Breast epithelium (tissue), 4 donors: Measurements from ENCODE around the gene ETS1. TPM values are rescaled to one million over a fixed set of nuclear protein-coding genes. Genes with fewer than 3 reads are reported as not detected.

Experiments
- DNase-seq, 2 donors: peaks; one replicate each; pipeline ENCODE4 v3.0.0-alpha.2; 2019; ENCODE audit warnings: low spot score in 2 of 2
- H3K27ac ChIP-seq, 2 donors: fragments of 200-600 bp; sonication (generic) in 1 of 2; one replicate each; pipeline ENCODE4 v1.5.1; 2016 to 2019; ENCODE audit warnings: mild to moderate bottlenecking in 1 of 2
- H3K27me3 ChIP-seq, 2 donors: fragments of 200-600 bp; sonication (generic) in 1 of 2; one replicate each; pipeline versions ENCODE4 v1.5.1 to v1.6.0; 2017 to 2019; ENCODE audit warnings: control low read depth in 1 of 2, mild to moderate bottlenecking in 1 of 2
- H3K36me3 ChIP-seq: fragments of 200-600 bp; one replicate; pipeline ENCODE4 v1.5.1; 2019
- H3K4me1 ChIP-seq, 2 donors: fragments of 200-600 bp; sonication (generic); one replicate each; pipeline ENCODE4 v1.5.1; 2016 to 2019; ENCODE audit warnings: control low read depth in 1 of 2
- H3K4me3 ChIP-seq, 3 donors: fragments of 200-600 bp; sonication (generic); 1 replicate in 2 of 3; 2 replicates in 1 of 3; pipeline ENCODE4 v1.5.1; 2016 to 2019; ENCODE audit warnings: mild to moderate bottlenecking in 3 of 3, moderate library complexity in 2 of 3
- H3K9me3 ChIP-seq, 2 donors: fragments of 200-600 bp; sonication (generic) in 1 of 2; one replicate each; pipeline ENCODE4 v1.5.1; 2016 to 2019; ENCODE audit warnings: control low read depth in 1 of 2
- POLR2A ChIP-seq: fragments of 450-650 bp; IDR thresholded peaks from one replicate; pipeline ENCODE4 v1.6.1; 2016; ENCODE audit warnings: antibody characterized with exemption, mild to moderate bottlenecking, moderate library complexity
- POLR2AphosphoS5 ChIP-seq, 3 donors: sonication (generic); formaldehyde crosslinking; IDR thresholded peaks; one replicate each; pipeline ENCODE4 v1.6.1; 2017; ENCODE audit warnings: antibody characterized with exemption in 3 of 3
- intact Hi-C: fragments of 100-400 bp; cut with DNase I; formaldehyde crosslinking; loops from one replicate; pipeline ENCODE4 v1.15.1; 2023; ENCODE audit warnings: low total_unique reads
- total RNA-seq, 3 donors: library from RNA; depleted of rRNA; stranded (reverse); fragments of >200 nt; gene quantifications; one replicate each; pipeline ENCODE4 v1.1.0, GENCODE V29; 2016
- TF ChIP-seq, protein P1 (sequence below), 3 donors: fragments of 450-650 bp; IDR thresholded peaks; one replicate each; pipeline ENCODE4 v1.5.1; 2016 to 2017; ENCODE audit warnings: antibody characterized with exemption in 3 of 3, mild to moderate bottlenecking in 3 of 3, moderate library complexity in 3 of 3

ETS1 gene
- total RNA-seq, 3 donors from 2014 or later, result 65.6 to 92.1 (median 73.2) TPM

GRCh38 chr11:128552783-128553661 lies 34.3 kb downstream of the ETS1 start:
- Histone ChIP-seq H3K27ac (peak overlapping the region; percentile 72 to 78), H3K36me3 (no peaks in the 10 kb centered on the region), H3K4me3 (no peak overlapping the region), H3K9me3 (no peaks in the 10 kb centered on the region), H3K27me3 (no peaks in the 10 kb centered on the region), H3K4me1 (peaks cover 0 to 6% of the 10 kb centered on the region in 2 donors)
- intact Hi-C loops, result no loop called here
- TF ChIP-seq, protein P1, sequence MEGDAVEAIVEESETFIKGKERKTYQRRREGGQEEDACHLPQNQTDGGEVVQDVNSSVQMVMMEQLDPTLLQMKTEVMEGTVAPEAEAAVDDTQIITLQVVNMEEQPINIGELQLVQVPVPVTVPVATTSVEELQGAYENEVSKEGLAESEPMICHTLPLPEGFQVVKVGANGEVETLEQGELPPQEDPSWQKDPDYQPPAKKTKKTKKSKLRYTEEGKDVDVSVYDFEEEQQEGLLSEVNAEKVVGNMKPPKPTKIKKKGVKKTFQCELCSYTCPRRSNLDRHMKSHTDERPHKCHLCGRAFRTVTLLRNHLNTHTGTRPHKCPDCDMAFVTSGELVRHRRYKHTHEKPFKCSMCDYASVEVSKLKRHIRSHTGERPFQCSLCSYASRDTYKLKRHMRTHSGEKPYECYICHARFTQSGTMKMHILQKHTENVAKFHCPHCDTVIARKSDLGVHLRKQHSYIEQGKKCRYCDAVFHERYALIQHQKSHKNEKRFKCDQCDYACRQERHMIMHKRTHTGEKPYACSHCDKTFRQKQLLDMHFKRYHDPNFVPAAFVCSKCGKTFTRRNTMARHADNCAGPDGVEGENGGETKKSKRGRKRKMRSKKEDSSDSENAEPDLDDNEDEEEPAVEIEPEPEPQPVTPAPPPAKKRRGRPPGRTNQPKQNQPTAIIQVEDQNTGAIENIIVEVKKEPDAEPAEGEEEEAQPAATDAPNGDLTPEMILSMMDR (IDR thresholded peaks at IDR 0.05), result no peak
- TF ChIP-seq POLR2AphosphoS5 (IDR thresholded peaks at IDR 0.05), result peak in 1 of 3 donors; percentile 15
- no peak for TF ChIP-seq POLR2A
- peak in 1 of 2 donors; percentile 76 for DNase-seq

- no peak for TF ChIP-seq POLR2AphosphoS5 (IDR thresholded peaks at IDR 0.05)
- no peak for TF ChIP-seq POLR2A
- TF ChIP-seq, protein P1 (IDR thresholded peaks at IDR 0.05), result no peak
- intact Hi-C loops, result no loop called here
- H3K4me1 ChIP-seq, result peaks cover 0 to 6% of the 10 kb centered on the region in 2 donors
- H3K36me3 ChIP-seq, result no peaks in the 10 kb centered on the region
- no peaks in the 10 kb centered on the region for H3K9me3 ChIP-seq
- DNase-seq, result no peak
- no peak overlapping the region for H3K4me3 ChIP-seq
- H3K27me3 ChIP-seq, result no peaks in the 10 kb centered on the region
- peak overlapping the region; percentile 72 to 78 for H3K27ac ChIP-seq
Observed at GRCh38 chr11:128551611-128552335, 35.6 kb downstream of the ETS1 start.

DNA sequence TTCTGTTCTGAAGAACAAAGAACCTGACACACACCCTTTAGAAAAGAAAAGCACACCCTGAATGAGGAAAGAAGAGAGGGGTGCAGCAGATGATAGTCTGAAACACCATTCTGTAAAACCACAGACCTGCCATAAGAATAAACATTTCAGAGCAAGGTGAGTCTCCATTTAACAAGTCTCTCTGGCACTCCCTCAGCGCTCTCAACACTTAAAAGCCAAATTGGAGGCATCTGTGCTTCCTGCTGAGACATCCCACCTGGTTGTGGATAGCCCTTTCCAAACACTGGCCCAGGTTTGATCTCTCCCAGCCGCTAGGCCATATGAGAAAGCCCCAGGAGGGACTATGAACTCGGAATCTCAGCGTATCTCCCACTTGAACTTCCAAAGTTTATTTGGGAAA lies 36.3 kb downstream of the ETS1 start:
- TF ChIP-seq POLR2AphosphoS5 (IDR thresholded peaks at IDR 0.05) (no peak), POLR2A (no peak)
- TF ChIP-seq, protein P1 (IDR thresholded peaks at IDR 0.05), result no peak
- intact Hi-C loops, result no loop called here
- DNase-seq, result no peak
- Histone ChIP-seq H3K36me3 (no peaks in the 10 kb centered on the region), H3K9me3 (no peaks in the 10 kb centered on the region), H3K27me3 (no peaks in the 10 kb centered on the region), H3K27ac (peak overlapping the region in 1 of 2 donors; percentile 30), H3K4me3 (no peak overlapping the region), H3K4me1 (peaks cover 0 to 6% of the 10 kb centered on the region in 2 donors)

DNA sequence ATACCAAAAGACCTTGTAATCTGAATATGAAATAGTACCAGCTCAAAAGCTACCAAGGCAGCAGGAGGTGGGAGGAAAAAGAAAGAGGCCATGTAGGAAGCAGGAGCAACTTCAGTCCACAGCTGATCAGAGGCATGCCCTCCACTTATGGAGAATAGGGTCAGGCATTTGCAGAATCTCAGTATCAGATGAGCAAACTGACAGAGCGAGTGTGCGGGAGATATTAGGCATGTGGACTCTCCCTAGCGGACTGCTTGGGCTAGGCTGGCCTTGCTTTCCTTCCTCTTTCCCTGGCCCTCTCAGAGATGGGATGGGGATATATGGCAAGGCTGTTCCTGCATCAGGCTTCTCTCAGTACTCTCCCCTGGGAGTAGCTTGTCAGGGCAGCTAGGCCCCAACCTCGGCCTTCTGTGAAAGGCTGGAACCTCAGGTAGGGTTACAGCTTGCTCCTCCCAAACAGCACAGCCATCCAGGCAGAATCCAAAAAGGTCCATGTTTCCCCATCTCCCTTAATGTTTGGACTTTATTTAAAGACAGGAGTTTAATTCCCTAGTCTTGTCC lies 37.0 kb downstream of the ETS1 start:
- intact Hi-C loops, result no loop called here
- H3K4me1 ChIP-seq, result peaks cover 0 to 6% of the 10 kb centered on the region in 2 donors
- TF ChIP-seq POLR2AphosphoS5 (IDR thresholded peaks at IDR 0.05) (no peak), POLR2A (no peak)
- TF ChIP-seq, protein P1 (IDR thresholded peaks at IDR 0.05), result no peak
- DNase-seq, result no peak
- H3K9me3 ChIP-seq, result no peaks in the 10 kb centered on the region
- H3K36me3 ChIP-seq, result no peaks in the 10 kb centered on the region
- no peaks in the 10 kb centered on the region for H3K27me3 ChIP-seq
- H3K27ac ChIP-seq, result peak overlapping the region in 1 of 2 donors; percentile 30
- H3K4me3 ChIP-seq, result no peak overlapping the region
